H1 (cell line): ENCODE data around the gene GTF2A1. TPM values are rescaled to one million over a fixed set of nuclear protein-coding genes. Genes with fewer than 3 reads are reported as not detected.

Experiments
- CTCF ChIA-PET: fragments of 300-600 bp; sonication (Branson Sonifier 250); formaldehyde crosslinking; loops from one replicate; lab custom pipeline; 2021; ENCODE audit not compliant: partially characterized antibody; lab: Charles Lee
- POLR2A ChIA-PET: fragments of 300-600 bp; sonication (Branson Sonifier 250); formaldehyde crosslinking; loops from one replicate; lab custom pipeline; 2021; ENCODE audit warnings: inconsistent platforms; ENCODE audit not compliant: partially characterized antibody; lab: Charles Lee
- DNase-seq, 2 experiments: peaks; one replicate each; pipeline versions ENCODE4 v3.0.0 to v3.0.0-alpha.2; 2010 to 2022; ENCODE audit warnings: low spot score in 2 of 2, low read depth in 1 of 2, mixed read lengths in 1 of 2
- FAIRE-seq: peaks from 2 replicates; lab custom pipeline; 2011; peaks lifted over from hg19 to GRCh38; lab: Jason Lieb, UNC
- H2AFZ ChIP-seq: 2 replicates; pipeline ENCODE4 v1.8.1; 2012; ENCODE audit warnings: low read length, inconsistent platforms
- H2AK5ac ChIP-seq: 2 replicates; pipeline ENCODE4 v1.6.1; 2013; ENCODE audit warnings: low read depth, low read length
- H2BK120ac ChIP-seq: replicated peaks from 2 replicates; pipeline ENCODE3; 2013; ENCODE audit warnings: low read depth, low read length, inconsistent platforms
- H2BK12ac ChIP-seq: 2 replicates; pipeline ENCODE4 v1.6.1; 2013; ENCODE audit warnings: low read depth, low read length
- H2BK15ac ChIP-seq: 2 replicates; pipeline ENCODE4 v1.6.1; 2013; ENCODE audit warnings: low read length
- H2BK20ac ChIP-seq: 2 replicates; pipeline ENCODE4 v1.6.1; 2013; ENCODE audit warnings: low read length
- H2BK5ac ChIP-seq: 2 replicates; pipeline ENCODE4 v1.6.1; 2013; ENCODE audit warnings: low read depth, low read length
- H3K14ac ChIP-seq: 2 replicates; pipeline ENCODE4 v1.6.1; 2013; ENCODE audit warnings: inconsistent platforms; ENCODE audit not compliant: insufficient read length
- H3K18ac ChIP-seq: 2 replicates; pipeline ENCODE4 v1.6.1; 2013; ENCODE audit warnings: low read length; ENCODE audit errors: extremely low read depth
- H3K23ac ChIP-seq: 2 replicates; pipeline ENCODE4 v1.6.1; 2013; ENCODE audit warnings: inconsistent platforms; ENCODE audit not compliant: insufficient read length
- H3K23me2 ChIP-seq: 2 replicates; pipeline ENCODE4 v1.6.1; 2013; ENCODE audit warnings: low read depth, low read length
- H3K27ac ChIP-seq: 2 replicates; pipeline ENCODE4 v1.6.1; 2011; ENCODE audit warnings: low read depth, low read length, inconsistent platforms
- H3K27me3 ChIP-seq, 4 experiments: replicated peaks in 1 of 4; 1 replicate in 1 of 4; 2 replicates in 3 of 4; pipeline versions ENCODE4 v1.6.1 to v1.8.1; 2011 to 2013; ENCODE audit warnings: low read length in 3 of 4, mild to moderate bottlenecking in 3 of 4, inconsistent platforms in 2 of 4, mixed read lengths in 2 of 4, moderate library complexity in 1 of 4; ENCODE audit not compliant: control insufficient read depth in 3 of 4, insufficient read depth in 3 of 4; ENCODE audit errors: extremely low read depth in 1 of 4
- H3K36me3 ChIP-seq, 4 experiments: 2 replicates each; pipeline versions ENCODE4 v1.6.1 to v1.8.1; 2011 to 2013; ENCODE audit warnings: mild to moderate bottlenecking in 4 of 4, low read length in 3 of 4, moderate library complexity in 2 of 4, control low read depth in 1 of 4, inconsistent platforms in 1 of 4; ENCODE audit not compliant: insufficient read depth in 4 of 4, control insufficient read depth in 2 of 4
- H3K4ac ChIP-seq: replicated peaks from 2 replicates; pipeline ENCODE3; 2013; ENCODE audit warnings: low read length, low read depth, mixed read lengths, inconsistent platforms; ENCODE audit not compliant: insufficient read length
- H3K4me1 ChIP-seq, 4 experiments: replicated peaks in 1 of 4; 1 replicate in 1 of 4; 2 replicates in 3 of 4; pipeline versions ENCODE4 v1.6.1 to v1.8.1; 2011 to 2013; ENCODE audit warnings: low read length in 3 of 4, inconsistent platforms in 2 of 4, mixed read lengths in 1 of 4; ENCODE audit not compliant: insufficient read depth in 4 of 4, control insufficient read depth in 3 of 4
- H3K4me2 ChIP-seq, 2 experiments: 2 replicates each; pipeline versions ENCODE4 v1.6.1 to v1.8.1; 2011 to 2013; ENCODE audit warnings: low read depth in 2 of 2, low read length in 2 of 2, control low read depth in 1 of 2, inconsistent platforms in 1 of 2, mild to moderate bottlenecking in 1 of 2; ENCODE audit not compliant: insufficient read depth in 1 of 2
- H3K4me3 ChIP-seq, 4 experiments: fragments of 200-600, 300-600 bp in 1 of 4; sonication (generic), shearing (Covaris generic), sonication (Bioruptor Twin) in 1 of 4; 2 replicates each; pipeline versions ENCODE4 v1.5.1 to v1.8.1; 2011 to 2016; ENCODE audit warnings: low read length in 4 of 4, low read depth in 3 of 4, control low read depth in 2 of 4, inconsistent platforms in 2 of 4, mild to moderate bottlenecking in 2 of 4, mixed read lengths in 1 of 4, moderate library complexity in 1 of 4; ENCODE audit not compliant: insufficient read depth in 2 of 4; ENCODE audit errors: extremely low read depth in 1 of 4
- H3K56ac ChIP-seq: replicated peaks from 2 replicates; pipeline ENCODE3; 2013; ENCODE audit warnings: low read depth, mild to moderate bottlenecking, mixed read lengths, low read length, inconsistent platforms; ENCODE audit not compliant: insufficient read length
- H3K79me1 ChIP-seq: 2 replicates; pipeline ENCODE4 v1.6.1; 2013; ENCODE audit warnings: low read depth, low read length, control low read depth
- H3K79me2 ChIP-seq, 2 experiments: 2 replicates each; pipeline versions ENCODE4 v1.6.1 to v1.8.1; 2012 to 2013; ENCODE audit warnings: low read length in 2 of 2, mild to moderate bottlenecking in 2 of 2, inconsistent platforms in 1 of 2; ENCODE audit not compliant: insufficient read depth in 2 of 2, control insufficient read depth in 1 of 2
- H3K9ac ChIP-seq, 4 experiments: replicated peaks in 1 of 4; 1 replicate in 1 of 4; 2 replicates in 3 of 4; pipeline versions ENCODE4 v1.6.1 to v1.8.1; 2011 to 2013; ENCODE audit warnings: low read depth in 3 of 4, low read length in 3 of 4, control low read depth in 2 of 4, mild to moderate bottlenecking in 2 of 4, moderate library complexity in 2 of 4, inconsistent platforms in 1 of 4; ENCODE audit errors: extremely low read depth in 1 of 4
- H3K9me3 ChIP-seq, 2 experiments: 2 replicates each; pipeline versions ENCODE4 v1.6.1 to v1.8.1; 2012 to 2013; ENCODE audit warnings: mild to moderate bottlenecking in 2 of 2, moderate library complexity in 2 of 2, control low read depth in 1 of 2, inconsistent platforms in 1 of 2, low read depth in 1 of 2, low read length in 1 of 2, mixed read lengths in 1 of 2; ENCODE audit not compliant: insufficient read depth in 2 of 2
- H4K20me1 ChIP-seq, 2 experiments: replicated peaks in 1 of 2; 2 replicates each; pipeline versions ENCODE3 to v1.8.1; 2011 to 2013; ENCODE audit warnings: inconsistent platforms in 2 of 2, low read length in 2 of 2, mild to moderate bottlenecking in 1 of 2; ENCODE audit not compliant: insufficient read depth in 2 of 2, control insufficient read depth in 1 of 2
- H4K5ac ChIP-seq: 2 replicates; pipeline ENCODE4 v1.6.1; 2013; ENCODE audit warnings: low read length, low read depth, mixed read lengths, inconsistent platforms; ENCODE audit not compliant: insufficient read length
- H4K8ac ChIP-seq: 2 replicates; pipeline ENCODE4 v1.8.0; 2013; ENCODE audit warnings: mild to moderate bottlenecking, moderate library complexity, low read length, inconsistent platforms; ENCODE audit not compliant: insufficient read depth; ENCODE audit errors: extremely low read depth
- H4K91ac ChIP-seq: replicated peaks from 2 replicates; pipeline ENCODE3; 2013; ENCODE audit warnings: low read length, mixed read lengths, inconsistent platforms; ENCODE audit not compliant: insufficient read length
- CBX5 ChIP-seq: fragments of 300-800, 300-1000 bp; sonication (generic); IDR thresholded peaks from 2 replicates; pipeline ENCODE4 v1.7.1; 2016; ENCODE audit warnings: antibody characterized with exemption, low read length, low read depth
- EGR1 ChIP-seq: IDR thresholded peaks from 2 replicates; pipeline ENCODE4 v1.6.1; 2011; ENCODE audit warnings: low read depth, low read length, borderline replicate concordance
- HDAC6 ChIP-seq: IDR thresholded peaks from one replicate; pipeline ENCODE4 v1.7.1; 2012; ENCODE audit warnings: low read depth, mild to moderate bottlenecking, inconsistent platforms, low read length, moderate library complexity
- MAFK ChIP-seq: IDR thresholded peaks from 2 replicates; pipeline ENCODE4 v1.6.1; 2012; ENCODE audit warnings: low read depth, mild to moderate bottlenecking, improper control_type of control experiment, low read length
- POLR2A ChIP-seq, 2 experiments: IDR thresholded peaks; 1 replicate in 1 of 2; 2 replicates in 1 of 2; pipeline ENCODE4 v1.6.1; 2011; ENCODE audit warnings: low read depth in 2 of 2, low read length in 2 of 2, mild to moderate bottlenecking in 2 of 2; ENCODE audit errors: control extremely low read depth in 1 of 2
- RBBP5 ChIP-seq: IDR thresholded peaks from 2 replicates; pipeline ENCODE4 v1.7.1; 2012; ENCODE audit warnings: low read depth, mild to moderate bottlenecking, inconsistent platforms, low read length, moderate library complexity, borderline replicate concordance
- RXRA ChIP-seq: IDR thresholded peaks from 2 replicates; pipeline ENCODE4 v1.6.1; 2011; ENCODE audit warnings: low read depth, mild to moderate bottlenecking, low read length, moderate library complexity; ENCODE audit not compliant: insufficient read depth
- SIN3A ChIP-seq, 2 experiments: IDR thresholded peaks in 1 of 2; conservative IDR thresholded peaks in 1 of 2; 2 replicates each; pipeline ENCODE4 v1.6.1; 2011 to 2012; ENCODE audit warnings: low read length in 2 of 2, improper control_type of control experiment in 1 of 2, low read depth in 1 of 2, mild to moderate bottlenecking in 1 of 2
- SIRT6 ChIP-seq: IDR thresholded peaks from one replicate; pipeline ENCODE4 v1.7.1; 2012; ENCODE audit warnings: low read length, inconsistent platforms
- TBP ChIP-seq: IDR thresholded peaks from 2 replicates; pipeline ENCODE4 v1.6.1; 2011; ENCODE audit warnings: low read depth, low read length, improper control_type of control experiment
- YY1 ChIP-seq: IDR thresholded peaks from 2 replicates; pipeline ENCODE4 v1.6.1; 2011; ENCODE audit warnings: low read depth, mild to moderate bottlenecking, low read length
- WGBS, 2 experiments: shearing (Covaris generic) in 1 of 2; methylation state at CpG; one replicate each; pipeline versions ENCODE4 v1.1.6 to v1.1.7; 2013 to 2015; ENCODE audit warnings: low lambda C conversion rate in 2 of 2, mixed read lengths in 2 of 2, inconsistent platforms in 1 of 2, low coverage in 1 of 2, missing lambda C conversion rate in 1 of 2; ENCODE audit not compliant: insufficient replicate concordance in 2 of 2, insufficient coverage in 1 of 2, insufficient read length in 1 of 2; ENCODE audit errors: extremely low coverage in 1 of 2, missing lambda C conversion rate in 1 of 2; 5-methylcytosine and 5-hydroxymethylcytosine counted together
- polyA plus RNA-seq, 7 experiments: library from polyadenylated mRNA; depleted of rRNA in 3 of 7; stranded (reverse) in 5 of 7; unstranded in 2 of 7; fragments of >200 nt in 5 of 7; fragments of 200-250 nt in 2 of 7; gene quantifications; 1 replicate in 5 of 7; 2 replicates in 1 of 7; 4 replicates in 1 of 7; pipeline versions ENCODE4 v1.2.1 to v1.2.3, GENCODE V29; 2011 to 2013; ENCODE audit warnings: missing spikeins in 2 of 7, mixed read lengths in 2 of 7
- total RNA-seq: library from RNA; stranded (reverse); fragmentation: NEBNext Ultra II Directional; extraction: Animal tissue kit (Norgen Biotek cat#: 25700); gene quantifications from 2 replicates; pipeline ENCODE4 v1.2.1, GENCODE V29; 2021
- TF ChIP-seq, protein P1 (sequence below): IDR thresholded peaks from 2 replicates; pipeline ENCODE4 v1.6.1; 2011; ENCODE audit warnings: low read depth, mild to moderate bottlenecking, low read length; ENCODE audit not compliant: insufficient read depth
- TF ChIP-seq, protein P2 (sequence below): IDR thresholded peaks from 2 replicates; pipeline ENCODE4 v1.6.1; 2011; ENCODE audit warnings: low read length, improper control_type of control experiment

Gene GTF2A1
- total and polyA plus RNA-seq, 2 of the 8 experiments (the other 6 are each of a cell fraction or from before 2014, with no cell fraction given) = 24.1 to 57.8 TPM

DNA sequence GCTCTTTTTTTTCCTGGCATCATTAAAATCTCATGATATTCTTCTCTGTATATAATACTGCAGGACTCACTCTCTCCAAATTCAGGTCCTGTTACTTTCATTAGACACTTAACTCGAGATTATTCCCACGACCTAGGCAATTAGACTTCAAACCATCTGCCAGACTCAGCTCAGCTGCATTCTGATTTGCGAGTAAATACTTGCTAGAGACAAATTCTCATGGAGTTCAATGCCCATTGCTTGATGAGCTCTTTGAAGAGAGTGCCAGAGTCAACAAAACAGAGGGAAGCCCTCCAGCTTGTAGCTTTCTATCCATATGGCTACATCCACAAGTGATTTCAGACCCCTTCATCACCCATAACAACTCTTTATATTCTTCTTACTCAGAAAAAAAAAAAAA lies 88.3 kb downstream of the GTF2A1 start:
- CTCF ChIA-PET = interaction anchor here (0.8 kb wide), 1 partner anchor 148 kb away, joined by 3 read pairs; no protein-coding TSS in a partner anchor
- no peak for TF ChIP-seq YY1
- TF ChIP-seq HDAC6 = no peak
- TF ChIP-seq RXRA = no peak
- TF ChIP-seq RBBP5 = no peak
- TF ChIP-seq, protein P1, sequence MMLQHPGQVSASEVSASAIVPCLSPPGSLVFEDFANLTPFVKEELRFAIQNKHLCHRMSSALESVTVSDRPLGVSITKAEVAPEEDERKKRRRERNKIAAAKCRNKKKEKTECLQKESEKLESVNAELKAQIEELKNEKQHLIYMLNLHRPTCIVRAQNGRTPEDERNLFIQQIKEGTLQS = no peak
- no peak for TF ChIP-seq CBX5
- TF ChIP-seq SIRT6 = no peak
- TF ChIP-seq SIN3A (conservative IDR thresholded peaks at IDR 0.05 in 1 of 2, IDR thresholded peaks at IDR 0.05 in 1 of 2; ENCODE audit: low read depth in 1 of 2, low read length in 2 of 2) = no peak
- TF ChIP-seq EGR1 = no peak
- TF ChIP-seq TBP = no peak
- no peak for TF ChIP-seq POLR2A (IDR thresholded peaks at IDR 0.05; ENCODE audit: control extremely low read depth in 1 of 2, low read depth in 2 of 2, low read length in 2 of 2)
- TF ChIP-seq, protein P2, sequence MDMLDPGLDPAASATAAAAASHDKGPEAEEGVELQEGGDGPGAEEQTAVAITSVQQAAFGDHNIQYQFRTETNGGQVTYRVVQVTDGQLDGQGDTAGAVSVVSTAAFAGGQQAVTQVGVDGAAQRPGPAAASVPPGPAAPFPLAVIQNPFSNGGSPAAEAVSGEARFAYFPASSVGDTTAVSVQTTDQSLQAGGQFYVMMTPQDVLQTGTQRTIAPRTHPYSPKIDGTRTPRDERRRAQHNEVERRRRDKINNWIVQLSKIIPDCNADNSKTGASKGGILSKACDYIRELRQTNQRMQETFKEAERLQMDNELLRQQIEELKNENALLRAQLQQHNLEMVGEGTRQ = no peak
- TF ChIP-seq MAFK = no peak

More for the DNA sequence above, 88.3 kb downstream of the GTF2A1 start:
- Histone ChIP-seq H2BK20ac (no peak overlapping the region), H2AFZ (no peak overlapping the region), H3K23me2 (peaks cover 1% of the 10 kb centered on the region; the same call in 1 of the 2 replicates), H3K9me3 (no peaks in the 10 kb centered on the region; a peak in 1 of 4 replicates), H3K9ac (no peak overlapping the region), H3K4me3 (no peak overlapping the region), H3K14ac (no peak overlapping the region), H3K23ac (no peak overlapping the region), H3K27me3 (no peaks in the 10 kb centered on the region), H3K56ac (no peak overlapping the region), H4K20me1 (no peaks in the 10 kb centered on the region), H4K91ac (no peak overlapping the region), H2BK120ac (no peak overlapping the region), H3K27ac (no peak overlapping the region), H3K79me1 (no peaks in the 10 kb centered on the region), H3K18ac (no peak overlapping the region), H3K36me3 (no peaks in the 10 kb centered on the region), H4K5ac (no peak overlapping the region), H3K4me2 (no peak overlapping the region), H2AK5ac (no peak overlapping the region), H3K4ac (no peak overlapping the region), H2BK5ac (no peak overlapping the region), H3K4me1 (no peaks in the 10 kb centered on the region), H2BK15ac (no peak overlapping the region), H2BK12ac (no peak overlapping the region), H4K8ac (no peak overlapping the region), H3K79me2 (no peaks in the 10 kb centered on the region)
- DNase-seq (no peak), FAIRE-seq (no peak)
- POLR2A ChIA-PET = interaction anchor here (0.6 kb wide), 1 partner anchor 40 kb away, joined by 3 read pairs; no protein-coding TSS in a partner anchor
- WGBS, 2 experiments = 75% methylated on average over 3 of the region's 3 CpGs; no CpG with 5 or more reads in 1 of the 2 experiments
